ENCODE data around the gene EFR3B. TPM values are rescaled to one million over a fixed set of nuclear protein-coding genes. Genes with fewer than 3 reads are reported as not detected.
"Not testable (repeated sequence)": the region's sequence is repeated elsewhere in the genome, so short reads cannot be mapped to it uniquely, and the experiment has no call there.

EFR3B gene
- total RNA-seq, 1 donor from 2014 or later = 0.40 TPM

DNA sequence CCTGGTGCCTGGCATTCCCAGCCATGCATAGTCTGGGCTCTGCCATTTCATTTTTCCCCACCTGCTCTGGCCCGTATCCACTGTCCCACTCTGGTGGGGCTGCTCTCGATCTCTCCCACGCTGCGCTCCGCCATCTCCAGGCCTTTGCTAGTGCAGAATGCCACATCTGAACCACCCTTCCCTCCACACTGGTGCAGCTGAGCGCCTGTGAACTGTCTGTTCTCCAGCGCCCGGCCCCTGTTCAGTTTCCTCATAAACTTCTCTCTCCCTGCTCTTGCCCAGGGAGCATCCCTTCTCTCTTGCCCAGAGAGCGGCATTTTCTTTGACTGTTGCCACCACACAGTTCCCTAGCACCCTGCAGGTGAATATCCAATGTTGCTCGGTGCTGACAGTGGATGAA is 105.0 kb downstream of the EFR3B start:
- no peak for DNase-seq (ENCODE audit: low read depth)

DNA sequence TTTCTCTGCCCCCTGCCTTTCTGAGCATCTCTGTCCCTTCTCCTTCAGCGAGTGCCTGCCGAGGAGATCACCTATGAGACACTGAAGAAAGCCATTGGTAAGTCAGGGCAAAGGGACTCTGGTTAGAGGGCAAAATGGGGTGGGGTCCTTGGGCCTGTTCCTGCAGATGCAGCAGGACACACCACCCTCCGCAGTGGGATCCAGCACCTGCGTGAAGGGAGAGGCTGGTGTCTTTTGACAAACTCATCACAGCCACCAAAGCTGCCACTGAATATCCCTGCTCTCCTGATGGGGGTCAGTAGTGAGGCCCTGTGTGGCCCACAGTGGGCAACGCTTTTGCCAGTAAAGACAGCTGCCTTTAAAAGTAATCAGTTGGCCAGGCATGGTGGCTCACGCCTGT is 107.8 kb downstream of the EFR3B start:
- no peak for DNase-seq (ENCODE audit: low read depth)

DNA sequence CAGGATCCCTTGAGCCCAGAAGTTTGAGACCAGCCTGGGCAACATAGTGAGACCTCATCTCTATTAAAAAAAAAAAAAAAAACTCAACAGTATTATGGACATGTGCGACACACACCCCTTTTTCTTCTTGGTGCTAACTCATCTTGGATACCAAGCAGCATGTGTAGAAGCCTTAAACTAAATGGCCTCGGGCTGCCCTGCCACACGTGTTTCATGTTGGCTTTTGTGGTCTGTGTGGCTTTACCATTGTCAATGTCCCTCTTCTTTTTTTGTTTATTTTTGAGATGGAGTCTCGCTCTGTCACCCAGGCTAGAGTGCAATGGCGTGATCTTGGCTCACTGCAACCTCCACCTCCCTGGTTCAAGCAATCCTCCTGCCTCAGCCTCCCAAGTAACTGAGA is 109.1 kb downstream of the EFR3B start:
- DNase-seq (ENCODE audit: low read depth) = not testable (repeated sequence)

DNA sequence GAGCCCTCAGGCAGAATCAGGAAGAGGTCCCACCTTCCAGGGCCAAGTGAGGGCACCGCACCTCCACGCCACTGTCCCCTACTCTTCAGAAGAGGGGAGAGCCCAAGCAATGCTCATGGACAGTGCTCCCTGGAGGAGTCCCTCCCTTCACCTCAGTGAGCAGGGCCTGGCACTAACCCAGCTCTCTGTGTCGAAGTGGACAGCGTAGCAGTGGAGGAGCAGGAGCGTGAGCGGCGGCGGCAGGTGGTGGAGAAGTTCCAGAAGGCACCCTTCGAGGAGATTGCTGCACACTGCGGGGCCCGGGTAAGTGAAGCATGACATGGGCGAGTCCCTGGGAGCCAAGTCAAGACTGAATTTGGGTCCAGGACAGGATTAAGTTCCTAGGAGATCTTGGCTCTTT is 109.8 kb downstream of the EFR3B start:
- no peak for DNase-seq (ENCODE audit: low read depth)

DNA sequence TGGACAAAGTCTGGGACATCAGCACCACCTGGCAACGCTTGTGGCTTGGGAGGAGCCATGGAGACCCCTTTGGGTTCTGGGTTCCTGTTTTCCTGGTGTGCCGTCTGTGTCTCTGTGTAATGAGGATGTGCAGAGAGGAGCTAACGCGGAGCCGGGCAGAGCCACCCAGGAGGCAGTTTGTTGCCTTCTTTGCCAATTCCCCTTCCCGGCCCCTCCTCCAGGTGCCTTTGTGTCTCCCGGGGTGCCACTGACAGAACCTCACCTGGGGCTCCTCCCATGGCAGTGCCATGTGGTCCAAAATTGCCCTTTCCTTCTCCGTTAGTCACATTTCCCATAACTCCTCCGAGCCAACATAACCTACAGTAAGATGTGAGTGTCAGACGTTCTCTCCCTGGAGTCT is 113.5 kb downstream of the EFR3B start:
- no peak for DNase-seq (ENCODE audit: low read depth)

DNA sequence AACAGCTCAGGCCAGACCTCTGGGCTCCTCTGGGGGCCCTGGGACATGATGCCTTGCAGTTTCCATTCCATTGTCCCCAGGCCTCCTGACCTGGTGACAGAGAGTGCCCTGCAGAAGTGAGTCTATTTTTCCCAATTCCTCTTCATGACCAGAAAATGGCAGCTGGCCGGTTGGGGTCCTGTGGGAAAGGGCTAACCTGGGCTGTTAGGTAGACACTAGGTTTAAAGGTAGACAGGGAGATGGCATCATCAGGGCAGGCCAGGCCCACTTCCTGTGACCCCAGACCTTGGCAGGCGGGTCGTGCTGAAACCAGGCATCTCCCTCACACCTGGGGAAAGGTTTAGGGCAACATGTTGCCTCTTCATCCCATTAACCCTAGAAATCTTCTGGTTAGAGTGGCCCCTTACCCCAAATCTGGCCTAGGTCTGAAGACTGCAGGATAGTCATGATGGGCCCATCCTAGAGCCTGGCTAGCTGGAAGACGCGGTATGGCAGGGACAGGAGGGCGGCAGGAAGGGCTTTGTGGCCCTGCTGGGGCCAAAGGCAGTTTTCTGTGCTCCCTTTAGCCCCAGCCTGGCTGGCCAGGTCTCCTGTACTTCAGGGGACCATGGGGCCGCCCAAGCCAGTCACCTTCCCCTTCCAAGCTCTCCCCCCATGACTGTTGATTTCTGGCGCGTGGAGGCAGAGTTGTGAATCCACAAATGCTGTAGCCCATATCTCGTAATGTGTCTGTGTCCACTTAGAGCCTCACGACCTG is 116.4 kb downstream of the EFR3B start:
- no peak for DNase-seq (ENCODE audit: low read depth)

DNA sequence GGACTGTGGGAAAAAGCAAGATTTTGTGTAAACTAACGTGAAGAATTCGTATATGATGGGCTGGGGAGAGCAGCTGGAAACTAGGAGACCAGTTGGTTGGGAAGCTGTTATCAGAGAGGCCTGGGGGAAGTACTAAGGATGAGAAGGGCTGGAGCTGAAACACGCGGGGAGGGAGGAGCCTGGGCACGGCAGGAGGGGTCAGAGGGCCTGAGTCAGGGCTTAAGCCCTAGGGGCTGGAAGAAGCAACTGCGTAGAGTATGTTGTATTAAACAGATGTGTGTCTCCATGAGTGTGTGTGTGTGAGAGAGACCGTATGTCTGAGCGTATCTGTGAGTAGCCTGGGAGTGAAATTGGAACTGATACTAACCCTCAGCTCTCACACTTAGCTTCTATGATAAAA is 118.1 kb downstream of the EFR3B start:
- DNase-seq (ENCODE audit: low read depth) = no peak

DNA sequence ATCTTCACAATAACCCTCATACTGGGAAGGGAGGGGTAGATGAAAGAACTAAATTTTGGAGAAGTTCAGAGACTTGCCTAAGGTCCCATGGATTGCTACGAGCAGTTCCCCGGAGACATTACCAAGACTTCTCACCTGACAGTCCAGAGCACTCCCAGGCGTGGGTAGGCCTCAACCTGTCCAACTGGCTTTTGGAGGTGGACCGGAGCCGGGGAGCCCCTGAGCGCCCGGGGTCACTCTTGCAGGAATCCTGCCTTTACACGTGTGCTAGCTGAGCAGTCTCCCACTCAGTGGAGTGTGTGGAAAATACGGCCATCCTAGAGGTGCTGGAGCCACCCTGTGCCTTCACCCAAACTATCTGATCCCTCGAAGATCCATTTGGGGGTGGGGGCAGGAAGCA is 118.5 kb downstream of the EFR3B start:
- no peak for DNase-seq (ENCODE audit: low read depth)

DNA sequence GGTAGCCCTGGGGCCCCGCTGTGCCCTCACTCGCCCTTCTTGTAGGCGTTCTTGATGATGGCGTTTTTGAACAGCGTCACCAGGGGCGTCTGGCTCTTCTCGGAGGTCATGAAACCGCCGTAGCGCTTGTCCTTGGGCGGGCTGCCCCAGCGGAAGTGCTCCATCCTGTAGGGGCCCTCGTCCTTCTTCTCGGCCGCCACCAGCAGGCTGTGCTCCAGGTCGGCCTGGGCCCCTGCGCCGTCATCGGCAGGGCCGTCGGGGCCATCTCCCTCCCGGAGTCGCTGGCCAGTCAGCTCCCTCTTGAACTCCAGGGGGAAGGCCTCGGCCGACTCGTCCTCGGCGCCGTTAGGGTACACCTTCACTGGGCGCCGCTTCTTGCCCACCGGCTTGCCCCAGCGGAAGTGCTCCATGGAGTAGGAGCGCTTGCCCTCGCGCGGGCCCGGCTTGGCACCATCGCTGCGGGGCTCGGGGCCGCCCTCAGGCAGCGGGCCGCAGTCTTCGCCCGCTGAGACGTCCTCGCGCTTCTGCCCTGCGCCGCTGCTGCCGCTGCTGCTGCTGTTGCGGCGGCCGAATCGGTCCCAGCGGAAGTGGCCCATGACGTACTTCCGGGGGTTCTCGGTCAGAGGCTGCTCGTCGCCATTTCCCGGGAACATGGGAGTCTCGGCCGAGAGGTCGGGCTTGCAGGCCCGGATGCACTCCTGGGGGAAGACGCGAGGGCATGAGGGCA is 119.3 kb downstream of the EFR3B start:
- no peak for DNase-seq (ENCODE audit: low read depth)

DNA sequence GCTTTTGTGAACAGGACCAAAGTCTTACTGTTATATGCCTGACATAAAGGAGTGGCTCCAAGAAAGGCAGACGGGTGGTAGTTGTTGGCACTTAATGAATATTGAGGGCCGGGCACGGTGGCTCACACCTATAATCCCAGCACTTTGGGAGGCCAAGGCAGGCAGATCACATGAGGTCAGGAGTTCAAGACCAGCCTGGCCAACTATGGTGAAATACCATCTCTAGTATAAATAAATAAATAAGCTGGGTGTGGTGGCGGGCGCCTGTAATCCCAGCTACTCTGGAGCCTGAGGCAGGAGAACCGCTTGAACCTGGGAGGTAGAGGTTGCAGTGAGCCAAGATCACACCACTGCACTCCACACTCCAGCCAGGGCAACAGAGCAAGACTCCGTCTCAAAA is 120.2 kb downstream of the EFR3B start:
- not testable (repeated sequence) for DNase-seq (ENCODE audit: low read depth)

DNA sequence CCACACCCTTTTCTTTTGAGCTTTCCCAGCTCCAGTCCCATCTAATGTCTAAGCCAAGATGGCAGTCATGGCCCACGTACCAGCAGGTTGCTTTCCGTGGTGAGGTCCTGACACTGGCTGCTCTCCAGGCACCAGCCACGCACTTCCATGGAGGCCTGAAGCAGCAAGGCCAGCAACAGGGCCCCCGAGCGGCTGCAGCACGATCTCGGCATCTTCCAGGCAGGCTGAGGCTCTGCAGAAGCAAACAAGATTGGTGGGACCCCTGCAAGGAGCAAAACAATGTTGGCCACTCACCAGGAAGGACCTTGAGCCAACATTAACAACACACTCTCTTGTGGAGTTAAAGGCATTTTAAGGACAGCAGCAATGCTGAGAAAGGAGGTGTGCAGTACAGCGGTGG is 122.7 kb downstream of the EFR3B start:
- no peak for DNase-seq (ENCODE audit: low read depth)

DNA sequence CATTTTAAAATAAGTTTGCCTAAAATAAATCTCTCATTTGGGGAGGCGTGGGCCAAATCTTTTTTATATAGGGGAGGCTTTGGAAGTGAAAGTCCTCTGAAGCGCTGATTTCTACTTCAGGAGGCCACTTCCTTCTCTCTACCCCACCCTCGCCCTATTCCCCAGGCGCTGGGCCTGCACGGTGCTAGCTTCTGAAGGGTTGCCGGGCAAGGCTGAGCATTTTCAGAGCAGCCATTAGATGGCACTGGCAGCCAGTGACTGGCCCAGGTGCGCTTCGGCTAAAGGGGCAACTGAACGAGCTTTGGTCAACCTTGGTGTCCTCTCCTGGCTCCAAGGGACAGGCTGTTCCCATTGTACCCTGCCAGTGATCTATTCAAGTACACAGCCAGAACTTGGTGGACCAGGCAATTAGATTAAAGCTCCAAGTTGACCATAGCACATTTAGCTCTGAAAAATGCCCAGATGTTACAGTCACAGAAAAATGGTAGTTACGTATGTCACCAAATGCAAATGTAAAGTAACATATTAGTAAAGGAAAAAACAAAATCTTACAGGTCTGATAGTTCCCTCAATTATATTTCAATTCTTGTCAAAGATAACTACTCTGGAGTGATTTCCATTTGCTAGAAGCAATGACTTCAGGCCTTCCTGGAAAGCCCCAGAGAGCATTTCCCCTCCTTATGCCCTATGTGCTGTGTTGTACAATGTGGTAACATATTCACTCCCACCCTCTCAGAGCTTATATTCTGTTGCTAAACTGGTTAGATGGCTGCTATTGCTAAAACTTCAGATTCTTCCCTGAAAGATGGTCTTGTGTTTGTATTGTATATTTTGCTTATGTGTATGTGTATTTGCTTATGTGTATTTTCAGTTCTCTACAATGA is 124.4 kb downstream of the EFR3B start:
- no peak for DNase-seq (ENCODE audit: low read depth)

DNA sequence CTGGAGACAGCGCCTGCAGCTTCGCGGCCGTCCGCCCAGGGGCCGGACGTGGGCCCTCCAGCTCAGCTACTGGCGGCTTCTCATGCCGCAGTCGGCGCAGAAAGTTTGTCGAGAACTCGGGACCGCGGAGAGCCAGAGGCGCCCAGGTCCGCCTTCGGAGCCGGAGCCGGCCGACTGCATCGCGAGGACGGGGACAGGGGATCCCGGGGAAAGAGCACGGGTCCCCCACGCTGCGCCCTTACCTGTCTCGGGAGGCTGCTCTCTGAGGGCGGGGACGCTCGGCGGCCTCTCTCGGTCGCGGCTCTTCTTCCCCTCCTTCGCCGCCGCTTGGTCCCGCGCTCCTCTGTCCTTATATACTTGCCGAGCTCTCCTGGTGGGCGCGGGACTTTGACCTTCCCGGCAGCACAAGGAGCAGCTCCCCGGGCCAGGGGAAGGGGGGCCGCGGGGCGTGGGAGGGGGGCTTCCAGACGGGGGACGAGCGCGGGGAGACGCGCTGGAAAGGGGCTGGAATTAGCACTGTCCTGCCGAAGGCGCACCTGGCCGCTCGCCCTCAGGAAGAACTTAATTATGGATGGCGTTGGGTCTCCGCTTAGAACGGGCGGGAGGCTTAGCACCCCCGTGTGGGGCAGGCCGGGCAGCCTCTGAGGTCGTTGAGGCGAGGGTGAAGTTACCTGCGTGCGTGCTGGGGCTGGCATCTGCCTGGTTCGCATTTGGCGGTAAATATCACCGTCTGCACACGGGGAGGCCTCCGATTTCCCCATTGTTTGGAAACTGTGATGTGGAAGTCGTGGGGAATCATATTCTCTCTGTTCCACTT is 126.6 kb downstream of the EFR3B start, which contains the start of gene POMC:
POMC (minus strand) TSS at position 325 of the 817 bp plus-strand sequence. CDS start 3,808 bp downstream, outside the sequence.
- DNase-seq (ENCODE audit: low read depth) = no peak

DNA sequence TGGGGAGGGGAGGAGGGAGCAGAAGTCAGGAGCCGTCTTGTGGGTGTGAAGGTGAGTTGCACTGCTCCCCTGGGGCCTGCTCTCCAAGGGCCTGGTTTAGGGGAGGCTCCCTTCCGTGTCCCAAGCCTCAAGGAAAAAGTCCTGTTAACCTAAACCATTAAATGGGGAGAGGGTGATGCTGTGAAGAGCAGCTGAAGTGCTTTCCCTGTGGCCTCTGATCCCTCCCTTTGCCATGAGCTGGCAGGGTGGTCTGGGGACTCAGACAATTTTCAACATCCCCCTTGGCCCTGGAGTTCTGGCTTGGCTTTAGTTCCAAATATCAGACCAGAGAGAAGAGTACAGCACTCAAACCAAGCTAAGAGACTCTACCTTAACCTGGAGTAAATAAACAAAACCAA is 127.2 kb downstream of the EFR3B start:
- no peak for DNase-seq (ENCODE audit: low read depth)

DNA sequence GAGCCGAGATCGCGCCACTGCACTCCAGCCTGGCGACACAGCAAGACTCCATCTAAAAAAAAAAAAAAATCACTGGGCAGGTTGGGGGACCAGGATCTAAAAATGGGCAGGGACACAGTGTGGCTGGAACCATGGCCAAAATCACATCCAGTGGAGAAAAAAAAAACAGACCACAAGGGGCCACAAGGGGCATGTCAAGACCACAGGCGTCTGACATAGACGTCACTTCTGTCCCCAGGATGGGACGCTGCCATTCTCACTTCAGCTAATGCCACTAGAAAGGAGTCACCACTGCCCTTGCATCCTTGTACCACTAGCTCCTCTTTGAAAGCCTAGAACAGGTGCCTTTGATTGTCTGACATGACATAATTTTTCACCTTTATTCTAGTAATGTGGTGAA is 129.0 kb downstream of the EFR3B start:
- DNase-seq (ENCODE audit: low read depth) = no peak

DNA sequence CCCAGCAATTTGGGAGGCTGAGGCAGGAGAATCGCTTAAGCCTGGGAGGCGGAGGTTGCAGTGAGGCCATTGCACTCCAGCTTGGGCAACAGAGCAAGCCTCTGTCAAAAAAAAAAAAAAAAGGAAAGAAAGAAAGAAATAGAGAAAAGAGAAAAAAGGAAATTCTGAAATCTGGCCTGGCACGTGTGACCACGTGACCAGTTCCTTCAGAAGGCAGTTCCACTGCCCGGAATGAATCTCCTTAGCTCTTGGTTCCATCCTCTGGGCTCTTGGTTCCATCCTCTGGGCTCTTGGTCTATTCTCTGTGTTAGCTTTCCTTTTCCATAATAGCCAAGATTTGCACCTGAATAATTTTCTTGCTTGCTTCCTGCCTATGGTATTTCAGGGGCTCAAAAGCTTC is 131.8 kb downstream of the EFR3B start:
- no peak for DNase-seq (ENCODE audit: low read depth)

DNA sequence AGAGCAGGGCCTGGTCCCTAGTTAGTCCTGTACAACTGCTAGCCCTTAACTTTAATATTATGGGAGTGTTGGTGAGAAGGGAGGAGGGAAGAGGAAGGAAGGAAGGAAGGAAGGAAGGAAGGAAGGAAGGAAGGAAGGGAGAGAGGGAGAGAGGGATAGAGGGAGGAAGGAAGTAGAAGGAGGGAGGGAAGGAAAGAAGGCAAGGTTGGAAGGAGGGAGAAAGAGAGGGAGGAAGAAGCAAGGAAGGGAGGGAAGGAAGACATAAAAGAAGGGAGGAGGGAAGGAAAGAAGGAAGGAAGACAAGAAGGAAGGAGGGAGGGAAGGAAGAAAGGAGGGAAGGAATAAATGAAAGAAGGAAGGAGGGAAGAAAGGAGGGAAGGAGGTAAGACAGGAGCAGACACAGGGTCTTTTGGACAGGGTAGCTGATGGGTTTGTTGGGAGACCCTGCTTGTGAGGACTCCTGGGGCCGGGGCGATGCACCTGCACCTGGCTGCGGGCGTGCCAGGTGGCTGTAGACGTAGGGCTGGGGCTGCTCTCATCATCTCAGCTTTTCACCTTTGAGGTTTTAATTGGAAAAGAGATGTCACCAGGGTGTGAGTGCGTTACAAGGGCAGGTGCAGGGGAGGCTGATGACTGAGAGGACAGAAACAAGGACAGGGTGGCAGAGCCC is 132.5 kb downstream of the EFR3B start:
- DNase-seq (ENCODE audit: low read depth) = no peak

DNA sequence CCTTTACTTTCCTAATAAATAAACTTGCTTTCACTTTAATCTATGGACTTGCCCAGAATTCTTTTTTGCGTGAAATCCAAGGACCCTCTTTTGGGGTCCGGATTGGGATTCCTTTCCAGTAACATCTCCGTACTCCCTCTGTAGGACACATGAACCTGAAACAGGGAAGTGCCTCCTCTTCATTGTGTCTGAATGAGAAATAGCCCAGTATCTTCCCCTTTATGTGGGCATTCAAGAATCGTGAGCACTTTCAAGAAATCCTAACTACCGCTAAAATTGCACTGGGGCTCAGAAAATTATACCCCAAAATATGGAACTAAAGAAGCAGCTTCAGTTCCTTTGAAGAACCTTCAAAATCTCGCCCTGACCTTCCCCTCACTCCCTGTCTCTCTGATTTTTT is 134.3 kb downstream of the EFR3B start:
- DNase-seq (ENCODE audit: low read depth) = no peak

DNA sequence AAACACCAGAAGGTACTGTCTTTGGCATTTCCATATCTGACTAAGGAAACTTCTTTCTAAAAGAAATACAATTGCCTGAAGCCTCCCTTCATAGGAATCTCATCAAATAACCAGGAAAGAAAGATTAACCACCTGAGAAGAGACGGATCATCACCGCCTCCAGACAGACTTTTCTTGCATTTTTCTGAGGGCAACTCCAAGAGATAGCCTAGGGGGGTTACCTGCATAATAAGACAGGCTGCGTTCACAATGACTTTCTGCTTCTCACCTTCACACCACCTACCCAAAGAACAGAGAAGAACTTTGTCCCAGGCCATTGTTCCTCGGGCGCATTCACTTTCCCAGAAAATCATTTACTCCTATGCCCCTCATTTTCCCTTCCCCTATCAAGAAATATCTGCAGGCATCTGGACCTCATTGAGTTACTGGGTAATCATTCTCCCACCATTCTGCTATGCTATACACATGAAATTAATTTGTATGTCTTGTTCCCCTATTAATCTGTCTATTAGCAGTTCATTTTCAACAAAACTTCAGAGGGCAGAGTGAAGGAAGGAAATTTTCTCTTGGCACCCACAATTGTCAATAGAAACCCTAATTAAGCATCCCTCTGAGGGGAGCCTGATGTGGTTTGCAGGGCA is 134.8 kb downstream of the EFR3B start:
- no peak for DNase-seq (ENCODE audit: low read depth)

DNA sequence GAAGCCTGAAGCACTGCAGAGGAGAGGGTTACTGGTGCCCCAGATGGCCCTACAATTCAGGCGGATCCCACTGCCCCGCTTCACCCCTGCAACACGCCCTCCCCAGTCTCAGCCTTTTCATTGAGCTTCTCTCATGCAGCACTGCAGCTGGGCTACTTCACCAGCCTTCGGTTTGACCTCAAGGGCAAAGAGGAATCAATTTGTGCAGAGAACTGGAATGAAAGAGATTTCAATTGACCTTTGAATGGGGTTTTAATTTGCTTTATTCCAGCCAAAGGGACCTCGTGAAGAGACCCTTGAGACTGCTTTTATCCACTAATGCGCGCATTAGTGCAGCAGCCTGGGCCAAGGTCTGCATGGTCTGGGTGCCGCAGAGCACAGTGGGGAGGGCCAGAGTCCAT is 135.3 kb downstream of the EFR3B start:
- no peak for DNase-seq (ENCODE audit: low read depth)

Measured in renal cortical epithelial cell (primary cell).